Body of pancreas (tissue), 4 donors: ENCODE measurements around the gene KRTAP10-4. TPM values are rescaled to one million over a fixed set of nuclear protein-coding genes. Genes with fewer than 3 reads are reported as not detected.

Experiments
- ATAC-seq: fragments of 150-250 bp; one replicate; pipeline ENCODE4 v1.9.1; 2016
- DNase-seq, 4 donors: peaks; one replicate each; pipeline ENCODE4 v3.0.0-alpha.2; 2019
- H3K27ac ChIP-seq, 4 donors: fragments of 200-600 bp; sonication (generic); 1 replicate in 3 of 4; 2 replicates in 1 of 4; pipeline versions ENCODE4 v1.5.1 to v1.6.1; 2016 to 2019; ENCODE audit warnings: mild to moderate bottlenecking in 1 of 4, mixed read lengths in 1 of 4, moderate library complexity in 1 of 4
- H3K27me3 ChIP-seq, 2 donors: fragments of 200-600 bp; sonication (generic); one replicate each; pipeline ENCODE4 v1.6.0; 2016; ENCODE audit warnings: mild to moderate bottlenecking in 1 of 2
- H3K36me3 ChIP-seq, 2 donors: fragments of 200-600 bp; sonication (generic); replicated peaks in 1 of 2; 2 replicates each; pipeline ENCODE4 v1.5.1; 2016; ENCODE audit warnings: low read depth in 2 of 2; ENCODE audit not compliant: insufficient read depth in 1 of 2
- H3K4me1 ChIP-seq: fragments of 200-600 bp; sonication (generic); one replicate; pipeline ENCODE4 v1.6.0; 2016
- H3K4me3 ChIP-seq, 2 donors: fragments of 200-600 bp; sonication (generic); 1 replicate in 1 of 2; 2 replicates in 1 of 2; pipeline ENCODE4 v1.5.1; 2016 to 2019
- H3K9me3 ChIP-seq, 3 donors: fragments of 200-600 bp; sonication (generic); 1 replicate in 2 of 3; 2 replicates in 1 of 3; pipeline ENCODE4 v1.5.1; 2016
- CTCF ChIP-seq, 7 experiments: fragments of 450-650 bp in 4 of 7; fragments of 200-600 bp in 3 of 7; sonication (generic) in 3 of 7; IDR thresholded peaks; one replicate each; pipeline ENCODE4 v1.5.1; 2016 to 2019; ENCODE audit warnings: antibody characterized with exemption in 7 of 7
- POLR2A ChIP-seq, 3 donors: fragments of 450-650 bp; IDR thresholded peaks; one replicate each; pipeline ENCODE4 v1.6.1; 2016; ENCODE audit warnings: antibody characterized with exemption in 3 of 3, mild to moderate bottlenecking in 2 of 3
- WGBS, 2 donors: methylation state at CpG; one replicate each; pipeline ENCODE4 v1.1.5; 2017; 5-methylcytosine and 5-hydroxymethylcytosine counted together
- intact Hi-C: fragments of 100-400 bp; cut with DNase I; formaldehyde crosslinking; loops from one replicate; pipeline ENCODE4 v1.15.1; 2023
- total RNA-seq, 2 donors: library from RNA; depleted of rRNA; stranded (reverse); fragments of >200 nt; gene quantifications; one replicate each; pipeline ENCODE4 v1.1.0, GENCODE V29; 2016

Gene KRTAP10-4
- total RNA-seq, 2 donors from 2014 or later: not detected

GRCh38 chr21:44614161-44614631 lies 40.7 kb downstream of the KRTAP10-4 start:
- intact Hi-C loops: no loop called here
- Histone ChIP-seq H3K27ac (no peak overlapping the region), H3K4me3 (no peak overlapping the region), H3K9me3 (peaks cover 0 to 21% (median 0%) of the 10 kb centered on the region in 3 donors), H3K27me3 (no peaks in the 10 kb centered on the region), H3K4me1 (no peaks in the 10 kb centered on the region), H3K36me3 (no peaks in the 10 kb centered on the region)
- 70 to 78% methylated on average over 13 to 19 of the region's 20 CpGs for WGBS, 2 donors
- ATAC-seq (no peak), DNase-seq (no peak)
- TF ChIP-seq CTCF (IDR thresholded peaks at IDR 0.05) (no peak), POLR2A (IDR thresholded peaks at IDR 0.05) (no peak)

GRCh38 chr21:44614961-44615391 lies 41.4 kb downstream of the KRTAP10-4 start:
- intact Hi-C loops: no loop called here
- no peak for ATAC-seq
- Histone ChIP-seq H3K36me3 (no peaks in the 10 kb centered on the region), H3K4me1 (no peaks in the 10 kb centered on the region), H3K27ac (no peak overlapping the region), H3K27me3 (no peaks in the 10 kb centered on the region), H3K9me3 (peaks cover 0 to 19% (median 0%) of the 10 kb centered on the region in 3 donors), H3K4me3 (no peak overlapping the region)
- TF ChIP-seq POLR2A (IDR thresholded peaks at IDR 0.05) (no peak), CTCF (IDR thresholded peaks at IDR 0.05) (no peak)
- WGBS, 2 donors: 71 to 75% methylated on average over 28 of the region's 28 CpGs
- no peak for DNase-seq

GRCh38 chr21:44615466-44615865 lies 41.9 kb downstream of the KRTAP10-4 start:
- ATAC-seq (no peak), DNase-seq (no peak)
- no peaks in the 10 kb centered on the region for H3K27me3 ChIP-seq
- no peak overlapping the region for H3K27ac ChIP-seq
- TF ChIP-seq POLR2A (IDR thresholded peaks at IDR 0.05): no peak
- no peak for TF ChIP-seq CTCF (IDR thresholded peaks at IDR 0.05)
- H3K4me1 ChIP-seq: no peaks in the 10 kb centered on the region
- intact Hi-C loops: no loop called here
- 53 to 63% methylated on average over 8 of the region's 8 CpGs for WGBS, 2 donors
- H3K36me3 ChIP-seq: no peaks in the 10 kb centered on the region
- peaks cover 0 to 14% (median 0%) of the 10 kb centered on the region in 3 donors for H3K9me3 ChIP-seq
- no peak overlapping the region for H3K4me3 ChIP-seq

- Histone ChIP-seq H3K27ac (no peak overlapping the region), H3K4me1 (no peaks in the 10 kb centered on the region), H3K9me3 (peaks cover 0 to 8% (median 0%) of the 10 kb centered on the region in 3 donors), H3K27me3 (no peaks in the 10 kb centered on the region), H3K4me3 (no peak overlapping the region), H3K36me3 (no peaks in the 10 kb centered on the region)
- DNase-seq (no peak), ATAC-seq (no peak)
- WGBS, 2 donors: 51 to 56% methylated on average over 4 to 17 of the region's 17 CpGs
- TF ChIP-seq CTCF (IDR thresholded peaks at IDR 0.05) (no peak), POLR2A (IDR thresholded peaks at IDR 0.05) (no peak)
- intact Hi-C loops: no loop called here
Measured at GRCh38 chr21:44615911-44616590, 42.5 kb downstream of the KRTAP10-4 start.

- TF ChIP-seq CTCF (IDR thresholded peaks at IDR 0.05) (no peak), POLR2A (IDR thresholded peaks at IDR 0.05) (no peak)
- ATAC-seq (no peak), DNase-seq (no peak)
- 46 to 69% methylated on average over 2 to 16 of the region's 16 CpGs for WGBS, 2 donors
- H3K4me1 ChIP-seq: no peaks in the 10 kb centered on the region
- no peaks in the 10 kb centered on the region for H3K27me3 ChIP-seq
- peaks cover 0 to 4% (median 0%) of the 10 kb centered on the region in 3 donors for H3K9me3 ChIP-seq
- H3K27ac ChIP-seq: no peak overlapping the region
- no peaks in the 10 kb centered on the region for H3K36me3 ChIP-seq
- intact Hi-C loops: no loop called here
- no peak overlapping the region for H3K4me3 ChIP-seq
Measured at GRCh38 chr21:44616591-44616926, 43.0 kb downstream of the KRTAP10-4 start.
